Lower leg skin (tissue), 3 donors: ENCODE measurements around the gene MEP1A.

Experiments used
- CTCF ChIP-seq, 3 donors: fragments of 450-650 bp; IDR thresholded peaks; one replicate each; pipeline ENCODE4 v1.5.1; 2016; ENCODE audit warnings: antibody characterized with exemption in 3 of 3, mild to moderate bottlenecking in 3 of 3, moderate library complexity in 2 of 3
- POLR2A ChIP-seq, 2 donors: fragments of 450-650 bp; IDR thresholded peaks; one replicate each; pipeline ENCODE4 v1.6.1; 2016 to 2017; ENCODE audit warnings: antibody characterized with exemption in 2 of 2, mild to moderate bottlenecking in 1 of 2, moderate library complexity in 1 of 2

GRCh38 chr6:46828939-46829338, 35.8 kb downstream of the MEP1A start:
- TF ChIP-seq CTCF (IDR thresholded peaks at IDR 0.05) (no peak), POLR2A (IDR thresholded peaks at IDR 0.05) (no peak)
